ENCODE results near the gene HNRNPA3. TPM values are rescaled to one million over a fixed set of nuclear protein-coding genes. Genes with fewer than 3 reads are reported as not detected.

Gene HNRNPA3
- total and polyA plus RNA-seq, 5 donors = 66.9 to 110 (median 78.7) TPM

Small RNA genes within 50 kb of the gene (microRNA-seq; reads per million reads assigned to microRNA genes)
- gene MIR3128 = 0 reads per million in 2 donors

Other genes with a start within 250 kb of the HNRNPA3 start
- 10 to 100 TPM; 70.0 to 95.7 (median 77.7) TPM for gene NFE2L2, start 51.9 kb downstream of the HNRNPA3 start, total RNA-seq
- gene NFE2L2, start 51.9 kb downstream of the HNRNPA3 start, polyA plus RNA-seq = 55.8 TPM
- 10 to 100 TPM; 19.0 to 26.0 (median 24.6) TPM for gene AGPS, start 180.0 kb downstream of the HNRNPA3 start, total RNA-seq
- 4.7 TPM for gene AGPS, start 180.0 kb downstream of the HNRNPA3 start, polyA plus RNA-seq